Esophagus muscularis mucosa (tissue), 3 donors: ENCODE measurements around the gene NUBP2.

ENCODE experiments used
- POLR2A ChIP-seq: fragments of 450-650 bp; IDR thresholded peaks from one replicate; pipeline ENCODE4 v1.6.1; 2017; ENCODE audit warnings: antibody characterized with exemption, moderate library complexity, mild to moderate bottlenecking, low read depth
- TF ChIP-seq, protein P1 (sequence below), 3 experiments: fragments of 200-600 bp in 2 of 3; fragments of 450-650 bp in 1 of 3; sonication (generic) in 2 of 3; IDR thresholded peaks; one replicate each; pipeline ENCODE4 v1.5.1; 2017 to 2019; ENCODE audit warnings: antibody characterized with exemption in 3 of 3, mild to moderate bottlenecking in 2 of 3, moderate library complexity in 1 of 3

DNA sequence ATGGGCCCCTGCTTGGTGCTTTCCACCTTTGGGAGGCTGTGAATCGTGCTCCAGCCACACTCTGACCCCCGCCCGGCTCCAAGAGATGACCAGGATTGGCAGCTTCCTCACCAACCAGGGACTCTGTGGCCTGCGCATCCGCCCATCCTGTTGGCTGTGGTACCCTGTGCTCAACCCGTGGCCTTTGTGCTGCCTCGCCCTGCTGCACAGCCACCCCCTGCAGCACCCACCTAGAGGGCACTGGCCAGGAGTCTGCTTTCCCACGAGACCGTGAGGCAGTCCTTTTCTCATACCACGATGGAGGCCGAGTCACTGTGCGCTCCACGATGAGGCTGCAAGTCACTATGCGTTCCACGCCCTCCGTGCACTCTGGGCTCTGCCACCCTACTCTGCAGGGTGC, 30.8 kb upstream of the NUBP2 start:
- TF ChIP-seq, protein P1, sequence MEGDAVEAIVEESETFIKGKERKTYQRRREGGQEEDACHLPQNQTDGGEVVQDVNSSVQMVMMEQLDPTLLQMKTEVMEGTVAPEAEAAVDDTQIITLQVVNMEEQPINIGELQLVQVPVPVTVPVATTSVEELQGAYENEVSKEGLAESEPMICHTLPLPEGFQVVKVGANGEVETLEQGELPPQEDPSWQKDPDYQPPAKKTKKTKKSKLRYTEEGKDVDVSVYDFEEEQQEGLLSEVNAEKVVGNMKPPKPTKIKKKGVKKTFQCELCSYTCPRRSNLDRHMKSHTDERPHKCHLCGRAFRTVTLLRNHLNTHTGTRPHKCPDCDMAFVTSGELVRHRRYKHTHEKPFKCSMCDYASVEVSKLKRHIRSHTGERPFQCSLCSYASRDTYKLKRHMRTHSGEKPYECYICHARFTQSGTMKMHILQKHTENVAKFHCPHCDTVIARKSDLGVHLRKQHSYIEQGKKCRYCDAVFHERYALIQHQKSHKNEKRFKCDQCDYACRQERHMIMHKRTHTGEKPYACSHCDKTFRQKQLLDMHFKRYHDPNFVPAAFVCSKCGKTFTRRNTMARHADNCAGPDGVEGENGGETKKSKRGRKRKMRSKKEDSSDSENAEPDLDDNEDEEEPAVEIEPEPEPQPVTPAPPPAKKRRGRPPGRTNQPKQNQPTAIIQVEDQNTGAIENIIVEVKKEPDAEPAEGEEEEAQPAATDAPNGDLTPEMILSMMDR (IDR thresholded peaks at IDR 0.05), result no peak
- TF ChIP-seq POLR2A, result no peak
